Activated CD8-positive, alpha-beta T cell treated with anti-CD3 and anti-CD28 coated beads for 36 hours (primary cell): ENCODE results near the gene RBBP8. TPM values are rescaled to one million over a fixed set of nuclear protein-coding genes. Genes with fewer than 3 reads are reported as not detected.
"Not testable (repeated sequence)": the region's sequence is repeated elsewhere in the genome, so short reads cannot be mapped to it uniquely, and the experiment has no call there.

ENCODE experiments used
- ATAC-seq: fragments of 200-7000 bp; cut with Tn5 transposase; one replicate; pipeline ENCODE4 v1.10.0; 2021; ENCODE audit warnings: mild to moderate bottlenecking, moderate library complexity
- CTCF ChIA-PET: fragments of 350-600 bp; sonication (Branson Sonifier 250); formaldehyde crosslinking; loops from one replicate; lab custom pipeline; 2021; ENCODE audit warnings: antibody characterized with exemption; lab: Charles Lee
- POLR2A ChIA-PET: fragments of 350-600 bp; sonication (Branson Sonifier 250); formaldehyde crosslinking; loops from one replicate; lab custom pipeline; 2021; ENCODE audit warnings: antibody characterized with exemption; lab: Charles Lee
- DNase-seq: peaks from one replicate; pipeline ENCODE4 v3.0.0-alpha.2; 2020
- H3K27ac Mint-ChIP-seq: one replicate; pipeline ENCODE4 v1.8.0; 2021; ENCODE audit warnings: mild to moderate bottlenecking, mixed read lengths
- H3K27me3 Mint-ChIP-seq: one replicate; pipeline ENCODE4 v1.8.0; 2021; ENCODE audit warnings: mixed read lengths
- H3K36me3 Mint-ChIP-seq: one replicate; pipeline ENCODE4 v1.8.0; 2021; ENCODE audit warnings: low read depth, mixed read lengths
- H3K4me1 Mint-ChIP-seq: one replicate; pipeline ENCODE4 v1.8.0; 2021; ENCODE audit warnings: low read depth, mixed read lengths
- H3K4me3 Mint-ChIP-seq: one replicate; pipeline ENCODE4 v1.8.0; 2021; ENCODE audit warnings: mild to moderate bottlenecking, moderate library complexity, mixed read lengths
- H3K9me3 Mint-ChIP-seq: one replicate; pipeline ENCODE4 v1.8.0; 2021; ENCODE audit warnings: mixed read lengths
- intact Hi-C: fragments of 100-400 bp; cut with micrococcal nuclease; formaldehyde crosslinking; loops from one replicate; pipeline ENCODE4 v1.10.0; 2022
- total RNA-seq, 2 experiments: library from RNA; stranded (reverse); gene quantifications; one replicate each; pipeline ENCODE4 v1.2.3, GENCODE V29; 2021
- TF ChIP-seq, protein P1 (sequence below): fragments of 200-600 bp; IDR thresholded peaks from one replicate; pipeline ENCODE4 v1.8.0; 2022; ENCODE audit warnings: antibody characterized with exemption, mild to moderate bottlenecking

RBBP8 gene
- total RNA-seq, 2 experiments from 2014 or later: 70.9 to 81.9 TPM

DNA sequence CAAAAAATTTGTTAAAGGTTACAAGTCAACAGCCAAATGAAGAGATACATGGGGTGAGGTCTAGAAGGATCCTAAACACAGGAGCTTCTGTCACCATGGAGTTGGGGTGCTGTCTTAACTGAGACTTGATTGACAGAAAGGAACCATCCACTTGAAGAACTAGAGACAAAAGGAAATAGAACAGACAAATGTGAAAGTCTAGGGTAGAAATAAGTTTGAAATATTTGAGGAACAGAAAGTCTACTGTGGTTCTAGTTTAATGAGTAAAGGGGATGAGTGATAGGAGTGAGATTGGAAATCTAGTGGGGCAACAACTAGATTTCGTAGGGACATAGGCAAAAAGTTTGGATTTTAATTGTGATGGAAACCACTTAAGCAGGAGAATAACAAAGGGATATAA lies 18.7 kb downstream of the RBBP8 start:
- intact Hi-C loops: no loop called here
- DNase-seq (no peak), ATAC-seq (no peak)
- Mint-ChIP-seq H3K27me3 (no peaks in the 10 kb centered on the region), H3K36me3 (peaks cover 75% of the 10 kb centered on the region), H3K9me3 (no peaks in the 10 kb centered on the region), H3K27ac (no peak overlapping the region), H3K4me3 (no peak overlapping the region), H3K4me1 (peaks cover 5% of the 10 kb centered on the region)
- CTCF ChIA-PET: no interaction called here
- TF ChIP-seq, protein P1, sequence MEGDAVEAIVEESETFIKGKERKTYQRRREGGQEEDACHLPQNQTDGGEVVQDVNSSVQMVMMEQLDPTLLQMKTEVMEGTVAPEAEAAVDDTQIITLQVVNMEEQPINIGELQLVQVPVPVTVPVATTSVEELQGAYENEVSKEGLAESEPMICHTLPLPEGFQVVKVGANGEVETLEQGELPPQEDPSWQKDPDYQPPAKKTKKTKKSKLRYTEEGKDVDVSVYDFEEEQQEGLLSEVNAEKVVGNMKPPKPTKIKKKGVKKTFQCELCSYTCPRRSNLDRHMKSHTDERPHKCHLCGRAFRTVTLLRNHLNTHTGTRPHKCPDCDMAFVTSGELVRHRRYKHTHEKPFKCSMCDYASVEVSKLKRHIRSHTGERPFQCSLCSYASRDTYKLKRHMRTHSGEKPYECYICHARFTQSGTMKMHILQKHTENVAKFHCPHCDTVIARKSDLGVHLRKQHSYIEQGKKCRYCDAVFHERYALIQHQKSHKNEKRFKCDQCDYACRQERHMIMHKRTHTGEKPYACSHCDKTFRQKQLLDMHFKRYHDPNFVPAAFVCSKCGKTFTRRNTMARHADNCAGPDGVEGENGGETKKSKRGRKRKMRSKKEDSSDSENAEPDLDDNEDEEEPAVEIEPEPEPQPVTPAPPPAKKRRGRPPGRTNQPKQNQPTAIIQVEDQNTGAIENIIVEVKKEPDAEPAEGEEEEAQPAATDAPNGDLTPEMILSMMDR: no peak
- POLR2A ChIA-PET: no interaction called here

DNA sequence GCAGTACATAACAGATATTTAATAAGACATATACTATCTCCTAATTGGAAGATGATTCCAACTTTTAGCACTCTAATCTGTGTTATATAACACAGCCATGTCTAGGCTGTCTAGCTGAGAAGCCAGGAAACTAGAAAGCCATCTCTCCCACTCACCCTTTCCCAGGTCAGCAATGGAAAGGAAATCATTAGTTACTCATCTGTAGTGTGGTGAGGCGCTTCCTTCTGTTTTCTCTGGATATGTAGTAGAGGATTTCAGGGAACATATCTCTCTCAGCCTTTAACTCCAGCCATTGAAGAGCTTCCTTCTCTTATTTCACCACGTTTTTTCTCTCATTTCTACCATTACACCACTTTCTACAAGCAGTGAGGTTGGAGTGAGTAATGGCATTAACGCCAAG lies 19.4 kb downstream of the RBBP8 start:
- H3K4me3 Mint-ChIP-seq: no peak overlapping the region
- intact Hi-C loops: no loop called here
- ATAC-seq (no peak), DNase-seq (no peak)
- ChIA-PET POLR2A (no interaction called here), CTCF (no interaction called here)
- TF ChIP-seq, protein P1: no peak
- H3K36me3 Mint-ChIP-seq: peaks cover 73% of the 10 kb centered on the region
- H3K4me1 Mint-ChIP-seq: peaks cover 8% of the 10 kb centered on the region
- H3K27ac Mint-ChIP-seq: no peak overlapping the region
- H3K9me3 Mint-ChIP-seq: no peaks in the 10 kb centered on the region
- no peaks in the 10 kb centered on the region for H3K27me3 Mint-ChIP-seq

DNA sequence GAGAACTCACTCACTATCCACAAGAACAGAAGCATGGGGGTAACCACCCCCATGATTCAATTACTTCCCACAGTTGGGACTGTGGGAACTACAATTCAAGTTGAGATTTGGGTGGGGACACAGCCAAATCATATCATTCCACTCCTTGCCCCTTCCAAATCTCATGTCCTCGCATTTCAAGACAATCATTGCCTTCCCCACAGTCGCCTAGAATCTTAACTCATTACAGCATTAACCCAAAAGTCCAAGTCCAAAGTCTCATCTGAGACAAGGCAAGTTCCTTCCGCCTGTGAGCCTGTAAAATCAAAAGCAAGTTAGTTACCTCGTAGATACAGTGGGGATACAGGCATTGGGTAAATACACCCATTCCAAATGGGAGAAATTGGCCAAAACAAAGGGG lies 20.9 kb downstream of the RBBP8 start:
- H3K27me3 Mint-ChIP-seq, CTCF ChIA-PET, intact Hi-C loops, H3K9me3 Mint-ChIP-seq, POLR2A ChIA-PET, DNase-seq, H3K27ac Mint-ChIP-seq, ATAC-seq, H3K4me1 Mint-ChIP-seq, H3K4me3 Mint-ChIP-seq: not testable (repeated sequence)
- peaks cover 77% of the 10 kb centered on the region for H3K36me3 Mint-ChIP-seq

DNA sequence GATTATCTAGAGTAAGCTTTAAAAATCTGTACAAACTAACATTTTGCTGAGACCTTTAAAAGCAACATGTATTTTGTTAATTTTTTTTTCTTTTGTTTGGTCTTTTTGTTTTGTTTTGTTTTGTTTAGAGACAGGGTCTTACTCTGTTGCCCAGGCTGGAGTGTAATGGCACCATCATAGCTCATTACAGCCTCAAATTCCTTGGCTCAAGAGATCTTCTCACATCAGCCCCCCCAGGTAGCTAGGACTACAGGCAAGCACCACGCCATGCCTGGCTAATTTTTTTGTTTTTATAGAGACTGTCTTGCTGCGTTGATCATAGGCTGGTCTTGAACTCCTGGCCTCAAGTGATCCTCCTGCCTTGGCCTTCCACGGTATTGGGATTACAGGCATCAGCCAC lies 23.1 kb downstream of the RBBP8 start:
- Mint-ChIP-seq H3K4me3 (no peak overlapping the region), H3K27ac (no peak overlapping the region), H3K9me3 (no peaks in the 10 kb centered on the region), H3K4me1 (peaks cover 8% of the 10 kb centered on the region), H3K27me3 (no peaks in the 10 kb centered on the region), H3K36me3 (peaks cover 61% of the 10 kb centered on the region)
- TF ChIP-seq, protein P1: no peak
- no peak for ATAC-seq
- ChIA-PET CTCF (interaction anchor here (0.6 kb wide), 1 partner anchor 37 kb away, joined by 3 read pairs; no protein-coding TSS in a partner anchor), POLR2A (interaction anchor here (0.6 to 1.7 kb wide), 2 partner anchors 9 to 143 kb away, joined by 3 to 4 read pairs; no protein-coding TSS in a partner anchor)
- no peak for DNase-seq
- intact Hi-C loops: no loop called here

DNA sequence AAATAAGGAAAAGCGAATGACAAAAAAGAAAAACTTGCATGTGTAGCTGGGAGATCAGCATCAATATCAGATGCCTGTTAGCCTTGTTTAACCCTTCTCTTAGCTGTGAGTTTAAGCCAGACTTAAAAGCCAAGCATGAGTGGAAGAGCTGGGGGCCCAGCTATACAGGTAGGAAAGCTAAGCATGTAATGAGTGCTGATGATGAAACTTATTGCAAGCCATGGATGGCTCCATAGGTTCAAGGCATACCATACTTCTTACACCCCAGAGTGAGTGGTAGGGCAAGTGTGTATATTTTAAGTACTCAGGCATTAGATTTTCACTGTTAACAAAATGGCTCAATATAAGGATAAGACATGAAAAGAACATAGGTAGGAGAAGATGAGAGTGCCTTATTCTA lies 28.0 kb downstream of the RBBP8 start:
- DNase-seq (no peak), ATAC-seq (no peak)
- intact Hi-C loops: no loop called here
- Mint-ChIP-seq H3K4me3 (no peak overlapping the region), H3K4me1 (peaks cover 10% of the 10 kb centered on the region), H3K9me3 (no peaks in the 10 kb centered on the region), H3K27ac (no peak overlapping the region), H3K27me3 (no peaks in the 10 kb centered on the region), H3K36me3 (peaks cover 41% of the 10 kb centered on the region)
- ChIA-PET POLR2A (no interaction called here), CTCF (interaction anchor here (1.0 to 1.1 kb wide), 2 partner anchors 15 to 32 kb away, joined by 3 to 4 read pairs; no protein-coding TSS in a partner anchor)
- TF ChIP-seq, protein P1: no peak

DNA sequence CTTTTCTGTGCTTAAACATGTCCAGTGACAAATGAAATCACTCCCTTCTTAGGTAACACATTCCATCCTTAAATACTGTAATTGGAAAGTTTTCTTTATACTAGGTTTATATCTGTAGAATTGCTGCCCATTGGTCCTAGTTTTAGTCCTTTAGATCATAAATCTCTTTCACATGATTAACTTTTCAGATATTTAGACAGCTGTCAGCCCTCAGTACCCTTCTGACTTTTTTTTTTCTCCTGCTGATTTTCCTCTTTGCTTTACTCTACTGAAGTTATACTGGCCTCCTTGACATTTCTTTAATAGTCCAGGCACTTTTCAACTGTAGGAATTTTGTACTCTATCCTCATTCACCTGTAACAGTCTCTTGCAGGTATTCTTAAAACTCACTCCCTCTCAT lies 28.9 kb downstream of the RBBP8 start:
- CTCF ChIA-PET: no interaction called here

More for the DNA sequence above, 28.9 kb downstream of the RBBP8 start:
- ATAC-seq (no peak), DNase-seq (no peak)
- no peaks in the 10 kb centered on the region for H3K27me3 Mint-ChIP-seq
- intact Hi-C loops: no loop called here
- TF ChIP-seq, protein P1: no peak
- no peaks in the 10 kb centered on the region for H3K9me3 Mint-ChIP-seq
- H3K27ac Mint-ChIP-seq: no peak overlapping the region
- H3K4me1 Mint-ChIP-seq: peaks cover 10% of the 10 kb centered on the region
- POLR2A ChIA-PET: no interaction called here
- peaks cover 35% of the 10 kb centered on the region for H3K36me3 Mint-ChIP-seq
- no peak overlapping the region for H3K4me3 Mint-ChIP-seq
